Esophagus squamous epithelium (tissue), 4 donors: ENCODE results near the gene KNCN.

ENCODE experiments used
- CTCF ChIP-seq, 6 experiments: fragments of 450-650 bp in 4 of 6; fragments of 200-600 bp in 2 of 6; sonication (generic) in 2 of 6; IDR thresholded peaks; one replicate each; pipeline ENCODE4 v1.5.1; 2016 to 2019; ENCODE audit warnings: antibody characterized with exemption in 6 of 6, mild to moderate bottlenecking in 4 of 6, moderate library complexity in 4 of 6
- POLR2A ChIP-seq, 4 donors: fragments of 450-650 bp; IDR thresholded peaks; one replicate each; pipeline ENCODE4 v1.6.1; 2017; ENCODE audit warnings: antibody characterized with exemption in 4 of 4, mild to moderate bottlenecking in 4 of 4, moderate library complexity in 3 of 4

DNA sequence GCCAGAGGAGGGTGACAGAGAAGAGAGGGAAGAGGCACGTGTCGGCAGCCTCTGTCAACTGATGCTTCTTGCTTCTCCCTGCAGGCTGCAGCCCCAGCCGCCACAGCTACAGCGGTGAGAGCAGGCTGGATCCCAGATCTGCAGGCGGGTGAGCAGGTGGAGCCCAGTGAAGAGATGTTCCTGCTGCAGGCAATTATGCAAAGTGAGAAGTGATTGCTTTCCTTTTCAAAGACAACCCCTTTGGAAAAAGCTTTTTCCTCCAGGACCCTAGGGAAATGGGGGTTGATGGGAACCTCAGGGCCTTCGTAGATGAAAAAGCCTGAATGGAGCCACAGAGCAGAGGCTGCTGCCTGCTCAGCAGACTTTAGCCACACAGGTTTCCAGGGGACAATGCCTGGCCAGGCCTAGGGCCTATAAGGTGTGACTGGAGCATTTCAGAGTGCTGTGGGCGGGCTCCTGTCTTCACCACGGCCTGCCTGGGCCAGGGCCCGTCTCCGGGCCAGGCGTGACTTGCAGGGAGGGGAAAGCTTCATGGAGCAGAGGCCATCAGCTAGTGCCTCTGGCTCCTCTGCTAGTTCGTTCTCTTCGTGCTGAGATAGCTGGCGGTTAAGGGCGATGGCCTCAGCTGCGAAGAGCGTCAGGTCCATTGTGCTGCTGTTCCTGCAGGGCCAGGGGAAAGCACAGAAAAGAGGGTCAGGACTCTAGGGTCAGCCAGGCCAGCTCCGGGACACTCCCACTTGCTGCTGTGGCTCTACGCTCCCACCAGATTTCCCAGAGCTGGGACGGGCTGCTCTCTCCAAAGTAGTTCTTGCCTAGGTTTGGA lies 6.9 kb upstream of the KNCN start:
- TF ChIP-seq CTCF (IDR thresholded peaks at IDR 0.05) (no peak), POLR2A (IDR thresholded peaks at IDR 0.05) (no peak)
